GM11168 (cell line): ENCODE data around the gene FBXO2.

Experiments
- in situ Hi-C: fragments of 300-500 bp; cut with MboI; formaldehyde crosslinking; loops from one replicate; pipeline ENCODE4 v1.12.0; 2022; ENCODE audit warnings: low sequenced_read_pairs; ENCODE audit not compliant: unreplicated experiment

FBXO2 gene

GRCh38 chr1:11682799-11683198, 28.6 kb upstream of the FBXO2 start:
- in situ Hi-C loops: no loop called here

- in situ Hi-C loops: no loop called here
Measured at GRCh38 chr1:11682287-11682771, 28.1 kb upstream of the FBXO2 start.

GRCh38 chr1:11681071-11681771, 27.0 kb upstream of the FBXO2 start, which contains the start of gene MAD2L2:
MAD2L2 (minus strand) TSS chr1:11681148; CDS start chr1:11680601, 547 bp downstream.
- in situ Hi-C loops: no loop called here

- in situ Hi-C loops: no loop called here
Measured at GRCh38 chr1:11680270-11681070, 26.2 kb upstream of the FBXO2 start.

GRCh38 chr1:11678442-11678841, 24.2 kb upstream of the FBXO2 start:
- in situ Hi-C loops: no loop called here

- in situ Hi-C loops: no loop called here
Measured at GRCh38 chr1:11676386-11677103, 22.3 kb upstream of the FBXO2 start.

GRCh38 chr1:11675325-11675724, 21.1 kb upstream of the FBXO2 start:
- in situ Hi-C loops: no loop called here

- in situ Hi-C loops: no loop called here
Measured at GRCh38 chr1:11674488-11674887, 20.3 kb upstream of the FBXO2 start.

- in situ Hi-C loops: no loop called here
Measured at GRCh38 chr1:11673089-11673769, 19.0 kb upstream of the FBXO2 start.

GRCh38 chr1:11671544-11672286, 17.5 kb upstream of the FBXO2 start:
- in situ Hi-C loops: no loop called here

GRCh38 chr1:11671205-11671543, 16.9 kb upstream of the FBXO2 start:
- in situ Hi-C loops: no loop called here

GRCh38 chr1:11670747-11671146, 16.5 kb upstream of the FBXO2 start:
- in situ Hi-C loops: no loop called here

GRCh38 chr1:11668516-11668915, 14.3 kb upstream of the FBXO2 start:
- in situ Hi-C loops: no loop called here

GRCh38 chr1:11664336-11665065, 10.3 kb upstream of the FBXO2 start:
- in situ Hi-C loops: no loop called here

GRCh38 chr1:11661103-11661502, 6.9 kb upstream of the FBXO2 start:
- in situ Hi-C loops: no loop called here

- in situ Hi-C loops: no loop called here
Measured at GRCh38 chr1:11659748-11660147, 5.5 kb upstream of the FBXO2 start.

GRCh38 chr1:11658542-11658941, 4.3 kb upstream of the FBXO2 start:
- in situ Hi-C loops: no loop called here

- in situ Hi-C loops: no loop called here
Measured at GRCh38 chr1:11657654-11658053, 3.4 kb upstream of the FBXO2 start.
